Esophagus muscularis mucosa (tissue), 4 donors: ENCODE data around the gene WWTR1.

Source experiments
- CTCF ChIP-seq, 3 experiments: fragments of 200-600 bp in 2 of 3; fragments of 450-650 bp in 1 of 3; sonication (generic) in 2 of 3; IDR thresholded peaks; one replicate each; pipeline ENCODE4 v1.5.1; 2017 to 2019; ENCODE audit warnings: antibody characterized with exemption in 3 of 3, mild to moderate bottlenecking in 2 of 3, moderate library complexity in 1 of 3
- EP300 ChIP-seq: sonication (generic); formaldehyde crosslinking; IDR thresholded peaks from one replicate; pipeline ENCODE4 v1.6.1; 2017; ENCODE audit warnings: antibody characterized with exemption
- POLR2A ChIP-seq: fragments of 450-650 bp; IDR thresholded peaks from one replicate; pipeline ENCODE4 v1.6.1; 2017; ENCODE audit warnings: antibody characterized with exemption, moderate library complexity, mild to moderate bottlenecking, low read depth
- POLR2AphosphoS5 ChIP-seq, 2 donors: sonication (generic); formaldehyde crosslinking; IDR thresholded peaks; one replicate each; pipeline ENCODE4 v1.6.1; 2017; ENCODE audit warnings: antibody characterized with exemption in 2 of 2

- TF ChIP-seq CTCF (IDR thresholded peaks at IDR 0.05) (no peak), POLR2AphosphoS5 (IDR thresholded peaks at IDR 0.05) (no peak), EP300 (no peak), POLR2A (no peak)
Observed at GRCh38 chr3:149705416-149705815, 47.6 kb upstream of the WWTR1 start.
